ENCODE measurements around the gene CCDC107. TPM values are rescaled to one million over a fixed set of nuclear protein-coding genes. Genes with fewer than 3 reads are reported as not detected.

Gene CCDC107
- total and polyA plus RNA-seq, 12 donors, result 37.9 to 210 (median 46.9) TPM

- Histone ChIP-seq H3K9me3 (no peaks in the 10 kb centered on the region), H3K27ac (peak overlapping the region; percentile 73 to 99 (median 98)), H3K4me3 (peak overlapping the region in 9 of 10 donors; percentile 20 to 96 (median 73)), H3K27me3 (no peaks in the 10 kb centered on the region), H3K36me3 (peaks cover 0 to 23% (median 9%) of the 10 kb centered on the region in 9 donors), H3K4me1 (peaks cover 0 to 56% (median 32%) of the 10 kb centered on the region in 9 donors)
- 22 to 32% methylated on average over 25 of the region's 25 CpGs for WGBS, 2 donors
- TF ChIP-seq CTCF (IDR thresholded peaks at IDR 0.05), result no peak
- intact Hi-C loops (cut with DNase I), result loop anchor here in 7 of 10 donors (1.0 to 10.0 kb wide), 11 partner anchors 35 to 248 kb away; partner anchors contain the start of genes SPAG8 (in 3 of the 7), HINT2 (in 2 of the 7), CREB3 (in 1 of the 7) and FAM221B (in 1 of the 7)
- ATAC-seq (peak; percentile 1 to 25 (median 5)), DNase-seq (no peak)
Observed at GRCh38 chr9:35656831-35657545, 1.1 kb upstream of the CCDC107 start.

- Histone ChIP-seq H3K27me3 (no peaks in the 10 kb centered on the region), H3K9me3 (no peaks in the 10 kb centered on the region), H3K4me1 (peaks cover 0 to 56% (median 34%) of the 10 kb centered on the region in 9 donors), H3K36me3 (peaks cover 0 to 29% (median 9%) of the 10 kb centered on the region in 9 donors), H3K4me3 (peak within 1 kb of the TSS; percentile 73 to 98 (median 88)), H3K27ac (peak within 1 kb of the TSS; percentile 95 to 99 (median 98))
- peak; percentile 96 to 98 for DNase-seq
- peak in 7 of 9 donors; percentile 14 to 59 (median 46) for TF ChIP-seq CTCF (IDR thresholded peaks at IDR 0.05)
- intact Hi-C loops (cut with DNase I), result loop anchor here in 9 of 10 donors (1.0 to 10.0 kb wide), 14 partner anchors 31 to 247 kb away; partner anchors contain the start of genes HINT2 (in 3 of the 9), SPAG8 (in 3 of the 9), TPM2 (in 2 of the 9) and CREB3 (in 1 of the 9)
- 0 to 1% methylated on average over 42 of the region's 42 CpGs for WGBS, 2 donors
- ATAC-seq, result peak; percentile 94 to 97 (median 96)
Observed at GRCh38 chr9:35657546-35658136, 451 bp upstream of the CCDC107 start, which contains the start of gene RMRP. Gene RMRP (minus strand): TSS chr9:35658019.

- DNase-seq (peak in 1 of 2 donors; percentile 44), ATAC-seq (peak in 5 of 8 donors; percentile 1 to 9 (median 6))
- Histone ChIP-seq H3K36me3 (peaks cover 0 to 29% (median 9%) of the 10 kb centered on the region in 9 donors), H3K27me3 (no peaks in the 10 kb centered on the region), H3K4me1 (peaks cover 0 to 53% (median 34%) of the 10 kb centered on the region in 9 donors), H3K4me3 (peak overlapping the region; percentile 73 to 98 (median 88)), H3K27ac (peak overlapping the region; percentile 95 to 99 (median 98)), H3K9me3 (no peaks in the 10 kb centered on the region)
- TF ChIP-seq CTCF (IDR thresholded peaks at IDR 0.05), result no peak
- intact Hi-C loops (cut with DNase I), result loop anchor here in 9 of 10 donors (1.0 to 10.0 kb wide), 14 partner anchors 30 to 246 kb away; partner anchors contain the start of genes HINT2 (in 3 of the 9), SPAG8 (in 3 of the 9), TPM2 (in 2 of the 9) and CREB3 (in 1 of the 9)
- WGBS, 2 donors, result 2% methylated on average over 2 of the region's 2 CpGs
Observed at GRCh38 chr9:35658968-35659220, 802 bp downstream of the CCDC107 start.

GRCh38 chr9:35659340-35659739 is 1.2 kb downstream of the CCDC107 start:
- peaks cover 0 to 29% (median 9%) of the 10 kb centered on the region in 9 donors for H3K36me3 ChIP-seq
- intact Hi-C loops (cut with DNase I), result loop anchor here in 9 of 10 donors (1.0 to 10.0 kb wide), 13 partner anchors 29 to 245 kb away; partner anchors contain the start of genes SPAG8 (in 3 of the 9), HINT2 (in 2 of the 9), TPM2 (in 2 of the 9) and CREB3 (in 1 of the 9)
- 27 to 39% methylated on average over 3 of the region's 3 CpGs for WGBS, 2 donors
- no peak for DNase-seq
- H3K27ac ChIP-seq, result peak overlapping the region; percentile 95 to 99 (median 98)
- H3K27me3 ChIP-seq, result no peaks in the 10 kb centered on the region
- H3K4me3 ChIP-seq, result peak overlapping the region; percentile 73 to 98 (median 88)
- peaks cover 0 to 55% (median 34%) of the 10 kb centered on the region in 9 donors for H3K4me1 ChIP-seq
- no peaks in the 10 kb centered on the region for H3K9me3 ChIP-seq
- TF ChIP-seq CTCF (IDR thresholded peaks at IDR 0.05), result no peak
- peak in 5 of 8 donors; percentile 3 to 36 (median 19) for ATAC-seq
